ENCODE results near the gene UCP3.

The UCP3 gene

DNA sequence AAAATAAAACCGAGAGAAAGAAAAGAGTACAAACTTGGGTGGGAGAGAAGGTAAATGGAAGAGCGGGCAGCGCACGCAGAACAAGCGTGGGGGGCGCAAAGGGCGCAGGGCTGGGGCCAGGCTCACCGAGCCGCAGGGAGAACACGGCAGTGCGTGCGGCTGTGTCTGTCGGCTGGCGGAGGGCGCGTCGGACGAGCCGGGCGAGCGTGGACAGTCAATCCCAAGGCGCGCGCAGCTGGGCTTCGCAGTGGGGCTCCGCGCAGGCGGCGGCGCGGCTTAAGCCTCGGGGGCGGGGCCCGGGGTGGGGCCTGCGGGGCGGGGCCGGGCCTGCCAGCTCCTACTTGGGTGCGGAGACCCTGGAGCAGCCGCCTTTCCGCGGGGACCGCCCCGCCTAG, 26.3 kb downstream of the UCP3 start, which contains the start of gene UCP2:
TSS of gene UCP2 (minus strand) at position 249 of the 395 bp plus-strand sequence. CDS start 4,465 bp downstream, outside the sequence.
- peak; percentile 16 for DNase-seq (ENCODE audit: low read depth)
- peak within 1 kb of the TSS; percentile 70 for H3K4me3 ChIP-seq (ENCODE audit: low read depth, low read length)

DNA sequence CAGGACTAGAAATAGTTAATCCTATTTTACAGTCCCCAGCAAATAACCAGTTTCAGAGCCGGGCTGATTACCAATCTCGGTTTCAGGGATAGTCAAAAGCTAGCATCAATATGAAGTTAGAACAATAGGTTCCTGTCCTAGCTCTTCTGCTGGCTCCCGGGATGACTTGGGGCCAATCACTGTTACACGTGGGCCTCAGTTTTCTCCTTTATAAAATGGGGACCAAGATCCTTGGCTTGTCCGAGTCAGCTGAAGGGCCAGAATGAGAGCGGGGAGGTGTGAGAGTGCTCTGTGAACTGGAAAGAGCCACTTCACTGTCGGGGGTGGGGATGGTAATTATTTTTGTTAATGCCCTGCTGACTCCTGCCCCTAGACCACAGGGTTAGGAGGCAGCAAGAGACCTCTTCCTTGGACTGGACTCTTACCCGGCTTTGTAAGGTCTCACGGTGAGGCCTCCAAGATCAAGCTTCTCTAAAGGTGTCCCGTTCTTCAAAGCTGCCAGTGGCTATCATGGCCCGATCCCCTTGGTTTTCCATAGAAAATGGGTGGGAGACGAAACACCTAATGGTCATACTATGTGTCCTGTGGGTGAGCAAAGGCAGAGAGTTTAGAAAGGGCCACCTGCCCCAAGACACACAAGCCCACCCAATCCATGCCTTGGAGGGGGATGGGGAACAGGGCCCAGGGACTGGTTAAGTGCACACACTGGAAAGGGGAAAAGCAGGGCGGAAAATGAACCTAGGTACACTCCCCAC, 27.7 kb downstream of the UCP3 start:
- DNase-seq (ENCODE audit: low read depth), result no peak
- peak overlapping the region; percentile 70 for H3K4me3 ChIP-seq (ENCODE audit: low read depth, low read length)

DNA sequence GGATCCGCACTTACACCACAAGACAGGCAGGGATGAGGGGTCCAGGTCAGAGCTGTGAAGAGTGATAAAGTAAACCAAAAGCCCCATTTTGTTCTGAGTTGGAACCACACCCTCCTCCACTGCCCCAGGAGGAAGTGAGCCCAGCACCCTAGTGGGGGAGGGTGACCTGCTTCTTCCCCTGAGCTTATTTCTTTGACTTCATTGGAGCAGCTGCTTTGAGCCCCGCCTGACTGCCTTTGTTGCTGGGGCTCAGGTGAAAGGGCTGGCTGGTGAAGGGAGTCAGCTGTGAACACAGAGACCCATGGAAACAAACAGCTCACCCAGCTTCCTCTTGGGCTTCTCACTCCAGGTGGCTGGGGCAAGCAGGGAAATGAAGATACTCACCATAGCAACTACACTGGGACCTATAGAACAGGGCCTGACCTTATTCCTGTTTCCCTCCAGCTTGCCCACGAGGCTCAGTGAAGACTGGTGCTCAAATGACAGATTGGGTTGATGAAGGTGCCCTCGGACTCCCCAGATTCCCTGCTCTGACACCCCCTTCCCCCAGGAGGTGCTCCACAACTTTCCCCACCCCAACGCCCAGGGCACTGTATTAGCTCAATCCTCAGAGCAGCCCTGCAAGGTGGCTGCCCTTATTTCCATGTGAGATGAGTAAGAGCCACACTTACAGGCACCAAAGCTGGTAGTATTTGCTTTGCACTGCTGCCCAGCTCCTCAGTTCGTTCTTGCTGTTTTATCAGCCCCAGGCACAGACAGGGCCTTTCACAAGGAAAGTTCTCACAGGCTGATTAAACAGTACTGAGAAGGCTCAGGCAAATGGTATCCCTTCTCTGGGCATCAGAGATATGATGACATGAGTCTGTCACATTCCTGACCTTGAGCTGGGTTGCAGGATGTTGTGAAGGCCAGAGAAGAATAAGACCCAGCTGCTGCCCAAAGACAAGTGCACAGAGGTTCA, 28.6 kb downstream of the UCP3 start:
- H3K4me3 ChIP-seq (ENCODE audit: low read depth, low read length), result no peak overlapping the region
- no peak for DNase-seq (ENCODE audit: low read depth)

DNA sequence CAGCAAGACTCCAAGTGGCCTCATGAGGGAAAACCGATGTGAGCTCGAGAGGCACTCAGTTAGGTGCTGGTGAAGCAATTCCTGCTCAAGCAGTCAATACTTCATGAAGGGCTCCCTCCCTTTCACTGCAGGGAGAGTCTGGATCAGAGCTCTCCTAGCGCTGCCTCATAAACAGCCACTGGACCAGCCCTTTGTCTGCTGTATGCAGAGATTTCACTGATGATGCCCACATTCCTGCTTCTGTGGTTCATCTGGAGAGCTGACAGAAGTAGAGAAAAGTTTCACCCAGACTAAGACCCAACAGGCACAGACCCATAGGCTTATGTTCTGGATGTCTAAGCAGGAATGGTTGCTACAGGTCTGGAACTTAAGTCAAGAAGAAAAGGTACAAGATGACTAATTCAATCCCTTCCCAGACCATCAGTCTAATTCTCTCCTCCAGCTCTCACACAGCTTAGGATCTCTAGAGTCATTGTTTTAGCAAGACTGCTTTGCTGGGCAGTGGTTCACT, 30.3 kb downstream of the UCP3 start:
- no peak for DNase-seq (ENCODE audit: low read depth)
- H3K4me3 ChIP-seq (ENCODE audit: low read depth, low read length), result no peak overlapping the region

DNA sequence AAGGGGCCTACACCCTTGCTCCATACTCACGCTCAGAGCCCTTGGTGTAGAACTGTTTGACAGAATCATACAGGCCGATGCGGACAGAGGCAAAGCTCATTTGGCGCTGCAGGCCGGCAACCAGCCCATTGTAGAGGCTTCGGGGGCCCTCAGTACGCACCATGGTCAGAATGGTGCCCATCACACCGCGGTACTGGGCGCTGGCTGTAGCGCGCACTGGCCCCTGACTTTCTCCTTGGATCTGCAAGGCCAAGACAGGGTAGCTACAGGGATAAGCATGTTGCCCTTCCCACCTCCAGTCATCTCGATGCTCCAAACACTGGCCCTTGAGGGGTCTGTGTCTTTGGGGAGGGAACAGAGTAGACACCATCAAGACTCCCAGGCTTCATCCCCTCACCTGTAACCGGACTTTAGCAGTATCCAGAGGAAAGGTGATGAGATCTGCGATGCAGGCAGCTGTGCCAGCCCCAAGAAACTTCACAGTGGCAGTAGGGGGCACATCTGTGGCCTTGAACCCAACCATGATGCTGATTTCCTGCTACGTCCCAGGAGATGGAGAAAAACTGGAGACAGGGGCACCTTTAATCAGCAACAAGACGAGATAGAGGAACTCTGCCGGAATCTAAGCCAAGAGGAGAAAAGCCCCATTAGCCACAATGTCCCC, 30.9 kb downstream of the UCP3 start:
- DNase-seq (ENCODE audit: low read depth), result no peak
- no peak overlapping the region for H3K4me3 ChIP-seq (ENCODE audit: low read depth, low read length)

DNA sequence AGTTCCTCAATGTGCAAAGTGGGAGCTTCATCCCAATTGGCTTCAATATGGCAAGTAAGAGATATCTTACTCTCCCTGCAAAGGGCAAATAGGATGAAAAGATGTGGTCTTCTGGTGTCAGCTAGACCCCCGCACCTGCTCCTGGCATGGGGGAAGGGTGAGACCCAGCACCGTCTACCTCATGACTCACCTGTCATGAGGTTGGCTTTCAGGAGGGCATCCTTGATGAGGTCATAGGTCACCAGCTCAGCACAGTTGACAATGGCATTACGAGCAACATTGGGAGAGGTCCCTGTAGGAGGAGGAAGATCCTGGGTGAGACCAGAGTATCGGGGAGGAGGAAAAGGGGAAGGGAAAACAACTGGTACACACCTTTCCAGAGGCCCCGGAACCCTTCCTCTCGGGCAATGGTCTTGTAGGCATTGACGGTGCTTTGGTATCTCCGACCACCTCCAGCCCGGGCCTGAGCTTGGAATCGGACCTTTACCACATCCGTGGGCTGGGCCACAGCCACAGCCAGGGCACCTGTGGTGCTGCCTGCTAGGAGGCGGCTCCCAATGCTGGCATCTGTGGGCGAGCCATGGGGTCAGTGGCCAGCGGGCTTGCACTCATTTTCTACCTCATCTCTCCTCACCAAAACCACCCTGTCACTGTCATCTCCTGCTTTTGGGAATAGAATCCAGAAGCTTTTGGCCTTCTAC, 32.3 kb downstream of the UCP3 start:
- no peak overlapping the region for H3K4me3 ChIP-seq (ENCODE audit: low read depth, low read length)
- no peak for DNase-seq (ENCODE audit: low read depth)

DNA sequence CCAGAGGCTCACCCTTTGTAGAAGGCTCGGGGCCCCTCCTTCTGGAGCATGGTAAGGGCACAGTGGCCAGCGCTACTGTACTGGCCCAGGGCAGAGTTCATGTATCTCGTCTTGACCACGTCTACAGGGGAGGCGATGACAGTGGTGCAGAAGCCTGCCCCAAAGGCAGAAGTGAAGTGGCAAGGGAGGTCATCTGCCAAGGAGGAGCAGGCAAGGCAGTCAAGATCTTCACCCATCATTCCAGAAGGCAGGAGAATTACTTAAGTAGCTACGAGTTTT, 33.5 kb downstream of the UCP3 start:
- H3K4me3 ChIP-seq (ENCODE audit: low read depth, low read length), result no peak overlapping the region
- no peak for DNase-seq (ENCODE audit: low read depth)

DNA sequence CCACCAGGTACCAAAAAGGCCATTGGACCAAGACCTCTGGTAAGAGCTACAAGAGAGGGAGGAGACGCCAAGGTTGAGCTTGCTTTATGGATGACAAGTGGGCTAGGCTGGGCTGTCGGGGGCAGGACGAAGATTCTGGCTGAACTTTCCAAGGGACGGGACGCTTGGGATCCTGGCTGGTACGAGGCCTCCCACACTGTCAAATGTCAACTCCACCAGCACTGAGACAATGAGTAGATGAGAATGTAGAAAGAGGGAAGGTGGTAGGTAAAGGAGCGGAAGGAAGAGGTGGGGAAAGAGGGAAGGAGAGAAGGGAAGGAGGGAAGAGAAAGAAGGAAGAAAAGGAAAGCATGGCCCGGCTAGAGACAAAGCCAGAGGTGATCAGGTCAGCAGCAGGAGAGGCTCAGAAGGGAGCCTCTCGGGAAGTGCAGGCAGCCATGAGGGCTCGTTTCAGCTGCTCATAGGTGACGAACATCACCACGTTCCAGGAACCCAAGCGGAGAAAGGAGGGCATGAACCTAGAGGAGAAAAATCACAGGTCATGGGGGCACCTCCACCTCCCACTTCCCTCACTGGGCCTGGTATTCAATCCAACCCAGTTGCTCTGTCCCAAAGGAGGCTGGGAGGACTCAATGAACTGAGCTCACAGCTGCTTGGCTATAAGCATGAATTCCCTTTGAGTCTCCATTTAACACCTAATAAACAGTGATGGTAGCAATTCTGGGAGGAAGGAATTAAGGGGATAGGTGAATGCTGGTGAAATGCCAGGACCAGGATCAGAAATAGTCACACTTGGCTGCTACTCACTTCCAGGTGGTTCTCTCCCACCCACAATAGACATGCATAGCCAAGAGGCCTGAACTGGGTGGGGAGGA, 34.0 kb downstream of the UCP3 start:
- no peak overlapping the region for H3K4me3 ChIP-seq (ENCODE audit: low read depth, low read length)

DNA sequence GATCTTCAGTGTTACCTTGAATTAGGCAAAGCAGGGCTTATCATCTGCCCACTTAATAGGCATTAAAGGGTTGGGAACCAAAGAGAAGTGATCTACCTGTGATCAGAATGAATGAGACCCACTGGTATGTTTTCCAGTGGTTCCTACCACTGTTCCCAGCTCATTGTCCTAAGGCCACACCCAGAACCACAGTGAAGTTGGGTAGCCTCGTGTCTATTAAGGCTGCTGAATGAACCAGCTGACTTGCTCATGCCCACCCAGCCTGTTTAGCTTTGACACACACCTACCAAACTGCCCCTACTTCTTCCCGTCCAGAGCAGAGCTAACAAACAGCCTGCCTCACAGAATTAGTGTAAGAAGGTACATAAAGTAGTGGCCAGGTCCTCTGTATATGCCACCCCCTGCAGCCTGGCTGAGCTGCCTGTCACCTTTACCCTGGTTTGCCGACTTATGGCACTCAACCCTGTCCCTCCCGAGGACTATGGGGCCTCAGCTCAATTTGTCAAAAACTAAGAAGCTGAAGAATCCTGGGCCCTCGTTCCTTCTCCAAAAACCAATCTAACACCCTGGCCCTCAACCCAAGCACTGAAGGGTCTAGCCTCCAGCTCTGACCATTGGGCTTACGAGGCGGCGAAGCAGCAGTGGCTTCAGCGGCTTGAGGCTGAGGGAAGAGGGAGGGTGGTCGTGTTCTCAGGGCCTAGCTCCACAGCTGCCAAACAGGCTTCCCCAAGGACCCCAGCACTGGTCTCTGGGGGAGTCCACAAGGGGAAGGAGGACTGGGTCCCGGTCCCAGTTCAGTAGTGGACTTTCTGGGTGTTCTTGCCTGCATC, 36.0 kb downstream of the UCP3 start:
- no peak for DNase-seq (ENCODE audit: low read depth)

More for the DNA sequence above, 34.0 kb downstream of the UCP3 start:
- no peak for DNase-seq (ENCODE audit: low read depth)

DNA sequence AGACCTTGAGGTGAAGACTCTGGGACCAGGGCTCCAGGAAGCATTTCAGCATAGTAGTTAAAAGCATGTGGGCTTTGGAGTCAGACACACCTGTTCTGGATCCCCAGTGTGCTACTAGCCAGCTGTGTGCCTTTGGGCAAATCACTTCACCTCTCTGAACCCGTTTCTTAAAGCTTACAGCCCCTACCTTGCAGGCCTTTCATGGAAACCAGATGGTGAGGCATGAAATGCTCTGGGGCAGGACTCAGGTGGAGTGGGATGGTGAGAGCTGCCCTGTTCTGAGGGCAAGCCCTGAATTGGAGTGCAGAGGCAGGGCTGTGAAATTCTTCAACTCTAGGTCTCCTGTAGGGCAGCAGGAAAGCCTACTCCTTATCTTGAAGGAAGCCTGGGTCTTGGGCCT, 36.7 kb downstream of the UCP3 start:
- DNase-seq (ENCODE audit: low read depth), result no peak
- H3K4me3 ChIP-seq (ENCODE audit: low read depth, low read length), result no peak overlapping the region

More for the DNA sequence above, 36.0 kb downstream of the UCP3 start:
- H3K4me3 ChIP-seq (ENCODE audit: low read depth, low read length), result no peak overlapping the region

DNA sequence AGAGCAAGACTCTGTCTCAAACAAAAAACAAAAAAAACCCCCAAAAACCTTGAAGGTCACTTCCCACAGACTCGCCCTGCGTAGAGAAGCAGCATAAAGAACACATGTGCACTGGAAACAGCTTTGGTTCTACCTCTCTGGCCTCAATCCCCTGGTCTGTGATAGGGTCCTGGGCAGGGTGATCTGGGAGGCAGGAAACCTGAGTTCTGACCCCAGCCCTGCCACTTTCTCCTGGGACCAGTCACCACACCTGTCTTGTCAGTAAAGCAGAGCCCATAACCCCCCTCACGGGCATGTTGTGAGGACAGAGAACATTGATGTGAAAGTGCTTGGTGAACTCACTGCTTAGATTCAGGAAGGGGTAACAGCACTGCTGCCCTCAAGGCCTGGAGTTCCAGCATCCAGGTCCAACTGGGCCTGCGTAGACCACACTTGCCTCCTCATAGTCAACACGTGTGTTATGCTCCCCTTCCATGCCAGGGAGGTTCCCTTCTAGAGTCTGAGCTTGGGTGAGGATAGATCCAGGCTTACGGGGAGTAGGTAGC, 37.6 kb downstream of the UCP3 start:
- no peak for DNase-seq (ENCODE audit: low read depth)
- H3K4me3 ChIP-seq (ENCODE audit: low read depth, low read length), result no peak overlapping the region

DNA sequence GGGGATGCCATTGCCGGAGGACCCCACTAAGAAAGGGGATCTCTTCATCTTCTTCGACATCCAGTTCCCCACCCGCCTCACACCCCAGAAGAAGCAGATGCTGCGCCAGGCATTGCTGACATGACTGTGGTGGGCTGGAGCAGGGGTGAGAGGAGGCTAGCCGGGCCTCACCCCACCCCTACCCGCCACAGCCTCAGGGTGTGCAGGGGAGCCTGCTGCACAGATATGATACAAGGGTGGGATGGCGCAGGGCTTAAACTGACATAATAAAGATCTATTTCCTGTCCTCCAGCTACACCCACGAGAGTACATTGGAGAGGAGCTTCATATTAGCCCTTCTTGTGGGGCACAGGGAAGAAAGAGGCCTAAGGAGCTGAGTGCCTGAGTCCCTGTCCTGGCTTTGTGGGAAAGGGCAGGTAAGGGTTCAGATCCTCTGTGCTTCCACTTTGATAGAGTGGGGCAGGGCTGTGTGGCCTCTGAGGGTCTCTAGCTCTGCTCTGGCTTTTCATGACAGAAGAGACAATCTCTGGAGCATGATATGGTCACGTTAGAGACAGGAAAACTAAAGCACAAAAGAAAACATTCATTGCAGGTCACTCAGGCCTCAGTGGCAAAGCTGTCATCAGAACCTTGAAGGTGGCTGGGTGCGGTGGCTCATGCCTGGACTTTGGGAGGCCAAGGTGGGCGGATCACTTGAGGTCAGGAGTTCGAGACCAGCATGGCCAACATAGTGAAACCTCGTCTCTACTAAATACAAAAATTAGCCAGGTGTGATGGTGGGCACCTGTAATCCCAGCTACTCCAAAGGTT, 38.7 kb downstream of the UCP3 start:
- H3K4me3 ChIP-seq (ENCODE audit: low read depth, low read length), result no peak overlapping the region
- DNase-seq (ENCODE audit: low read depth), result no peak

DNA sequence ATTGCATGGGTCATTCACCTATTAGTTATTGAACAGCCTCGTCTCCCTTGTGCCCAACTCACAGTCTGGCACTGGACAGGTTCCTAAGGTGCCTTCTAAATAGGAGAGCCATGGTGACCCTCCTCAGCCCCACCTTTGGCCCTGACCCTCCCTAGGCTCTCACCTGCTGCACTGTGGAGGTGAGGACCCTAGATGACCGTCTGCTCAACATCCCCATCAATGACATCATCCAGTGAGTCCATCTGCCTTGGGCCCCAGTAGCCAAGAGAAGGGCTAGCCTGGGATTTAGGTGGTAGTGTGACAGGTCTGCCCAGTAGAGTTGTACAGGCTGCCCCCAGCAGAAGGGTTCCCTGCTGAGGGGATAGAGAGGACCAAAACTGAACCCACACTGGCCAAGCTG, 39.8 kb downstream of the UCP3 start:
- no peak overlapping the region for H3K4me3 ChIP-seq (ENCODE audit: low read depth, low read length)
- no peak for DNase-seq (ENCODE audit: low read depth)

DNA sequence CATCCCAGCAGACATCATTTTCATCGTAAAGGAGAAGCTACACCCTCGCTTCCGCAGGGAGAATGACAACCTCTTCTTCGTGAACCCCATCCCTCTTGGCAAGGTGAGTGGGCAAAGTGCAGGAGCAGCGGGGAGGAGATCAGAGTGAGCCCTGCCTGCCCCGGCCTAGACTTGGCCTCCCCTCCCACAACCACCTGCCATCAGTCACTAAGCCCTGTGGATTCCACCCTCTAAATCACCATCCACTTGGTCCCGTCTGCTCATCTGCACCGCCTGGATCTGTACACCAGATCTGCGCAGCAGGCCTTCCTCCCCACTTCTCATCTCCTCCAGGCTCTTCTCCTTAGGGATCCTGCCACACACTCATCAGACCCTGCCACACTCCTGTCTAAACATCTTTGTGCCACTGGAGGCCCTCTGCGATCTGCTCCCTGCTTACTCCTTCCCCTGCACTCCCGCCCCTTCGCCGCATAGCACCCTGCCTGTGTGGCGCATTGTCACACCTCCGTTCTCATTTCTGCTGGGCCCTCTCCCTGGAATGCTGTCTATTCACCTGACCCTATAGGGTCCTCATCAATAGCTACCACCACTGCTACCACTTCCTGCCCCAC, 40.4 kb downstream of the UCP3 start:
- DNase-seq (ENCODE audit: low read depth), result no peak
- H3K4me3 ChIP-seq (ENCODE audit: low read depth, low read length), result no peak overlapping the region

DNA sequence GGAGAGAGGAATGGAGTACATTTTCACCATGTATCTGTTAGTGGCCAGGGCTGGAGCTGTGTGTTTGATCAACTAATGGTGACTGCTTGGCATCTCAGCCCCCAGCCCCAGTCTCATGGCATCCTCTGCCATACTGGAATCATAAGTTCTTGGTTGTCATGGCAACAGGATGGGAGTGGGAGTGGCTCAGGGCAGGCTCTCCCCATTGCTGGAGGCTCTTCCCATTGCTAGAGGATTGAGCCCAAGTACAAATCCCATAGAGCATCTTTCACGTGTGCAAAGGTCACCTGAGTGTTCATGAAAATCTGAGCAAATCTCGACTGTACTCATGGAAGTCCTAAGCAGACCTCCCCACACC, 43.1 kb downstream of the UCP3 start:
- DNase-seq (ENCODE audit: low read depth), result no peak
- no peak overlapping the region for H3K4me3 ChIP-seq (ENCODE audit: low read depth, low read length)

DNA sequence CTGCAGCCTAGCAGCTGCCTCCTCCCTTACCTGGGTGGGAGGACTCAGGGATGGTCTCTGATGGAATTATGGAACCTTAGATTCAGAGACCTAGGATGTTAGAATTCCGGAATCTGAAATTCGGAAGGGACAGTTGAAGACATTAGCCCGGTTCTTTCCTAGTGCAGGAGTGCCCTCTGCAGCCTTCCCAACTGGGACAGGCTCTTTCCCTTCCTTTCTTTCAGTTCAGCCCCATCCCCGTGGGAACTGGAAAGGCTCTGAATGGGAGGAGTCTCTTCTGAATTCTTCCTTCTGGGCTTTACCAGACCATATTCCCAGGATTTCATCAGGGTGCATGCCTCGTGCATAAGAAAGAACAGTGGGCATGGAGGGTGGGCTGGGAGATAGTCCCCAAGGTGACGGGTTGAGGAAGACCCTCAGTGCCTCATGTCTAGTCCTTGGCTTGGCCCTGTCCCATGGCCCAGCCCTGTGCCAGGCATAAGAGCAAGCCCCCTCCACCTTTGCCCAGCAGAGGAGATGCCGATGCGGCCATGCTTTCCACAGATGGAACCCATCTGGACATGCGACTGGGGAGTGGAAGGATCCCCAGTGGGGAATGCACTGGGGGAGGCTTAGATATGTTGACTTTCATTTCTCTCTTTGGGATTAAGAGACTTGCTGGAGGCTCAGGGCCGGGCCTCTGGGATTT, 43.7 kb downstream of the UCP3 start:
- no peak overlapping the region for H3K4me3 ChIP-seq (ENCODE audit: low read depth, low read length)
- no peak for DNase-seq (ENCODE audit: low read depth)

All from skeletal muscle cell (primary cell).